Thoracic aorta (tissue), 2 donors: Measurements from ENCODE around the gene ERMP1. TPM values are rescaled to one million over a fixed set of nuclear protein-coding genes. Genes with fewer than 3 reads are reported as not detected.
"Not testable (repeated sequence)": the region's sequence is repeated elsewhere in the genome, so short reads cannot be mapped to it uniquely, and the experiment has no call there.

Experiments
- ATAC-seq: fragments of 150-250 bp; one replicate; pipeline ENCODE4 v1.8.0; 2017; ENCODE audit warnings: low read depth; ENCODE audit not compliant: insufficient number of reproducible peaks, low FRiP score
- DNase-seq: peaks from one replicate; pipeline ENCODE4 v3.0.0-alpha.2; 2020; ENCODE audit warnings: low spot score
- H3K27ac ChIP-seq, 2 donors: fragments of 200-600 bp; sonication (generic); 1 replicate in 1 of 2; 2 replicates in 1 of 2; pipeline ENCODE4 v1.5.1; 2016; ENCODE audit warnings: mild to moderate bottlenecking in 2 of 2, moderate library complexity in 2 of 2
- H3K27me3 ChIP-seq: fragments of 200-600 bp; sonication (generic); replicated peaks from 2 replicates; pipeline ENCODE4 v1.6.0; 2016; ENCODE audit warnings: mild to moderate bottlenecking; ENCODE audit not compliant: insufficient read depth
- H3K36me3 ChIP-seq: fragments of 200-600 bp; sonication (generic); one replicate; pipeline ENCODE4 v1.5.1; 2016
- H3K4me1 ChIP-seq, 2 donors: fragments of 200-600 bp; sonication (generic); 1 replicate in 1 of 2; 2 replicates in 1 of 2; pipeline versions ENCODE4 v1.5.1 to v1.6.0; 2016; ENCODE audit warnings: low read depth in 2 of 2, mild to moderate bottlenecking in 1 of 2; ENCODE audit not compliant: control insufficient read depth in 1 of 2
- H3K4me3 ChIP-seq: fragments of 200-600 bp; sonication (generic); 2 replicates; pipeline ENCODE4 v1.5.1; 2016; ENCODE audit warnings: mild to moderate bottlenecking
- H3K9me3 ChIP-seq: fragments of 200-600 bp; sonication (generic); 2 replicates; pipeline ENCODE4 v1.5.1; 2016
- total RNA-seq, 2 donors: library from RNA; depleted of rRNA; stranded (reverse); fragments of >200 nt; gene quantifications; one replicate each; pipeline versions ENCODE4 v1.1.0 to v1.2.3, GENCODE V29; 2016
- TF ChIP-seq, protein P1 (sequence below): fragments of 200-600 bp; sonication (generic); IDR thresholded peaks from one replicate; pipeline ENCODE4 v1.5.1; 2019; ENCODE audit warnings: antibody characterized with exemption

Gene ERMP1, protein sequence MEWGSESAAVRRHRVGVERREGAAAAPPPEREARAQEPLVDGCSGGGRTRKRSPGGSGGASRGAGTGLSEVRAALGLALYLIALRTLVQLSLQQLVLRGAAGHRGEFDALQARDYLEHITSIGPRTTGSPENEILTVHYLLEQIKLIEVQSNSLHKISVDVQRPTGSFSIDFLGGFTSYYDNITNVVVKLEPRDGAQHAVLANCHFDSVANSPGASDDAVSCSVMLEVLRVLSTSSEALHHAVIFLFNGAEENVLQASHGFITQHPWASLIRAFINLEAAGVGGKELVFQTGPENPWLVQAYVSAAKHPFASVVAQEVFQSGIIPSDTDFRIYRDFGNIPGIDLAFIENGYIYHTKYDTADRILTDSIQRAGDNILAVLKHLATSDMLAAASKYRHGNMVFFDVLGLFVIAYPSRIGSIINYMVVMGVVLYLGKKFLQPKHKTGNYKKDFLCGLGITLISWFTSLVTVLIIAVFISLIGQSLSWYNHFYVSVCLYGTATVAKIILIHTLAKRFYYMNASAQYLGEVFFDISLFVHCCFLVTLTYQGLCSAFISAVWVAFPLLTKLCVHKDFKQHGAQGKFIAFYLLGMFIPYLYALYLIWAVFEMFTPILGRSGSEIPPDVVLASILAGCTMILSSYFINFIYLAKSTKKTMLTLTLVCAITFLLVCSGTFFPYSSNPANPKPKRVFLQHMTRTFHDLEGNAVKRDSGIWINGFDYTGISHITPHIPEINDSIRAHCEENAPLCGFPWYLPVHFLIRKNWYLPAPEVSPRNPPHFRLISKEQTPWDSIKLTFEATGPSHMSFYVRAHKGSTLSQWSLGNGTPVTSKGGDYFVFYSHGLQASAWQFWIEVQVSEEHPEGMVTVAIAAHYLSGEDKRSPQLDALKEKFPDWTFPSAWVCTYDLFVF
- 10 to 100 TPM in 1 of 2 donors, 1 to 10 TPM in 1; 9.0 to 14.5 TPM for total RNA-seq

- Histone ChIP-seq H3K27me3 (no peaks in the 10 kb centered on the region), H3K27ac (peak within 1 kb of the TSS; percentile 19 to 42), H3K4me3 (peak within 1 kb of the TSS; percentile 96), H3K4me1 (peaks cover 10 to 31% of the 10 kb centered on the region in 2 donors), H3K36me3 (no peaks in the 10 kb centered on the region), H3K9me3 (no peaks in the 10 kb centered on the region)
- TF ChIP-seq, protein P1, sequence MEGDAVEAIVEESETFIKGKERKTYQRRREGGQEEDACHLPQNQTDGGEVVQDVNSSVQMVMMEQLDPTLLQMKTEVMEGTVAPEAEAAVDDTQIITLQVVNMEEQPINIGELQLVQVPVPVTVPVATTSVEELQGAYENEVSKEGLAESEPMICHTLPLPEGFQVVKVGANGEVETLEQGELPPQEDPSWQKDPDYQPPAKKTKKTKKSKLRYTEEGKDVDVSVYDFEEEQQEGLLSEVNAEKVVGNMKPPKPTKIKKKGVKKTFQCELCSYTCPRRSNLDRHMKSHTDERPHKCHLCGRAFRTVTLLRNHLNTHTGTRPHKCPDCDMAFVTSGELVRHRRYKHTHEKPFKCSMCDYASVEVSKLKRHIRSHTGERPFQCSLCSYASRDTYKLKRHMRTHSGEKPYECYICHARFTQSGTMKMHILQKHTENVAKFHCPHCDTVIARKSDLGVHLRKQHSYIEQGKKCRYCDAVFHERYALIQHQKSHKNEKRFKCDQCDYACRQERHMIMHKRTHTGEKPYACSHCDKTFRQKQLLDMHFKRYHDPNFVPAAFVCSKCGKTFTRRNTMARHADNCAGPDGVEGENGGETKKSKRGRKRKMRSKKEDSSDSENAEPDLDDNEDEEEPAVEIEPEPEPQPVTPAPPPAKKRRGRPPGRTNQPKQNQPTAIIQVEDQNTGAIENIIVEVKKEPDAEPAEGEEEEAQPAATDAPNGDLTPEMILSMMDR = peak; percentile 85
- ATAC-seq (peak; percentile 74), DNase-seq (peak; percentile 45)
These were observed at the start of gene ERMP1 for GRCh38 chr9:5832538-5833529. ERMP1 (minus strand) TSS chr9:5833117; CDS start chr9:5833027, 90 bp downstream.

DNA sequence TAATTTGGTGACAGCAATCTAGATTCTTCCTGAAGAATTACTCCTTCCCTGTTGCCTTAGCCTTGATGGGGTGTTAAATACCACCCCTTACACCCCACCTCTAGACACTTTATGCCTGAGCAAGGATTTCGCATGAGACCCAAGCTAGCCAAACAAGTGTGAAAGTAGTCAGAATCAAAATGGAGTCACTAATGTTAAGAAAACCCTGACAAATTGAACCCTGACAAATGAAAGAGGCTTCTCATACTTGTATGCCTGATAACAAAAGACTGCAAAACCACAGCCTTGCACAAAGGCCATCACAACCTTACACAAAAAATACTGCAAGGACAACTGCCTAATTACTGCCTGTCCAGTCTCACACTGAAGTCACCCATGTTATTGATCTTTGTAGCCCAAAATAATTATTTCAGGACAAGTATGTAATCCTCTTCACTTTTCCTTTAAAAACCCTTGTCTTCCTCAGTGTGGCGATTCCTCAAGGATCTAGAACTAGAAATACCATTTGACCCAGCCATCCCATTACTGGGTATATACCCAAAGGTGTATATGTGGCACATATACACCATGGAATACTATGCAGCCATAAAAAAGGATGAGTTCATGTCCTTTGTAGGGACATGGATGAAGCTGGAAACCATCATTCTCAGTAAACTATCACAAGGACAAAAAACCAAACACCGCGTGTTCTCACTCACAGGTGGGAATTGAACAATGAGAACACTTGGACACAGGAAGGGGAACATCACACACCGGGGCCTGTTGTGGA is 49.5 kb upstream of the ERMP1 start:
- not testable (repeated sequence) for H3K4me1 ChIP-seq, H3K36me3 ChIP-seq, H3K27me3 ChIP-seq, H3K4me3 ChIP-seq, DNase-seq, ATAC-seq, H3K9me3 ChIP-seq, H3K27ac ChIP-seq

DNA sequence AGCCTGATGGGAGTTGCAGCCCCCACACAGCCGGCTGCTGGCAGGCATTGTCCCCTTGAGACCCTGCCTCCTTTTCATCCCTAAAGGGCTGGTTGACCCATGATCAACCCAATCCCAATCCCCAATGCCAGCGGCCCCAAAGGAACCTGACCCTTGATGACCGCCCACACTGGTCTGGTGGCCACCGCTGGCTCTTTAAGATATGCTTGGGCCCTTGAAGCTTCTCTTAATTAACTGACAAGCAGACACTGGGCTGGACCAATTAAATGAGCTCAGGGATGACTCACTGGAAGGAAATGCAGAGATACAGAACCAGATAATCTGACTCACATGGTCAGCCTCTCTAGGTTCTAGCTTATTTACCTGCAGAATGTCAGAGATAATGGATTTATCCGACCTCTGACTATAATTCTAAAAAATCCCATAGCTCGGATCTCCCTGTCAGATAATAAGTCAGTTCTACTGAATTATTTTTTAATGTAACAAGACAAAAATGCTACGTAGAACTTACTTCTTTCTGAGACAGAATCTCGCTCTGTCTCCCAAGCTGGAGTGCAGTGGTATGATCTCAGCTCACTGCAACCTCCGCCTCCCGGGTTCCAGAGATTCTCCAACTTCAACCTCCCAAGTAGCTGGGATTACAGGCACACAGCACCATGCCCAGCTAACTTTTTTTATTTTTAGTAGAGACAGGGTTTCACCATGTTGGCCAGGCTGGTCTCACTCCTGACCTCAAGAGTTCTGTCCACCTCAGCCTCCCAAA is 46.7 kb upstream of the ERMP1 start:
- Histone ChIP-seq H3K4me3 (no peak overlapping the region), H3K4me1 (no peaks in the 10 kb centered on the region), H3K36me3 (no peaks in the 10 kb centered on the region), H3K9me3 (no peaks in the 10 kb centered on the region), H3K27ac (no peak overlapping the region), H3K27me3 (no peaks in the 10 kb centered on the region)
- ATAC-seq (no peak), DNase-seq (no peak)
- TF ChIP-seq, protein P1 = no peak

- H3K4me3 ChIP-seq = no peak overlapping the region
- TF ChIP-seq, protein P1 = no peak
- DNase-seq = no peak
- no peaks in the 10 kb centered on the region for H3K9me3 ChIP-seq
- no peaks in the 10 kb centered on the region for H3K36me3 ChIP-seq
- H3K4me1 ChIP-seq = no peaks in the 10 kb centered on the region
- no peak overlapping the region for H3K27ac ChIP-seq
- no peaks in the 10 kb centered on the region for H3K27me3 ChIP-seq
- ATAC-seq = no peak
These were observed 43.8 kb upstream of the ERMP1 start for GRCh38 chr9:5876711-5877110.
